A549 (cell line): ENCODE data around the gene AFAP1. TPM values are rescaled to one million over a fixed set of nuclear protein-coding genes. Genes with fewer than 3 reads are reported as not detected.

ENCODE experiments used
- ATAC-seq, 2 experiments: fragments of 200-7000 bp in 1 of 2; fragments of >200 bp in 1 of 2; cut with Nextera tagmentation in 1 of 2; cut with Tn5 transposase in 1 of 2; 3 replicates each; pipeline versions ENCODE4 v1.8.0 to v1.9.1; 2018 to 2020; ENCODE audit warnings: mild to moderate bottlenecking in 1 of 2, moderate library complexity in 1 of 2
- CTCF ChIA-PET: fragments of 300-600 bp; sonication (Branson Sonifier 250); formaldehyde crosslinking; extraction: SDS; loops from one replicate; lab custom pipeline; 2021; ENCODE audit warnings: antibody characterized with exemption, inconsistent platforms; lab: Yijun Ruan, JAX
- POLR2A ChIA-PET: fragments of 350-600 bp; formaldehyde crosslinking; extraction: SDS; loops from one replicate; lab custom pipeline; 2021; ENCODE audit warnings: antibody characterized with exemption, inconsistent platforms; lab: Yijun Ruan, JAX
- DNase-seq, 2 experiments: peaks; one replicate each; pipeline versions ENCODE4 v3.0.0 to v3.0.0-alpha.2; 2011 to 2016; ENCODE audit warnings: low read depth in 1 of 2, low spot score in 1 of 2
- FAIRE-seq: peaks from 2 replicates; lab custom pipeline; 2011; peaks lifted over from hg19 to GRCh38; lab: Jason Lieb, UNC
- H3K27ac ChIP-seq, 2 experiments: fragments of >200 bp; sonication (Bioruptor Twin); formaldehyde crosslinking; 3 replicates each; pipeline ENCODE4 v1.5.1; 2016 to 2017
- H3K4me1 ChIP-seq: fragments of >200 bp; sonication (Bioruptor Twin); formaldehyde crosslinking; 3 replicates; pipeline ENCODE4 v1.6.1; 2016
- H3K4me2 ChIP-seq: fragments of >200 bp; sonication (Bioruptor Twin); formaldehyde crosslinking; 3 replicates; pipeline ENCODE4 v1.6.1; 2016
- H3K4me3 ChIP-seq: fragments of >200 bp; sonication (Bioruptor Twin); formaldehyde crosslinking; 3 replicates; pipeline ENCODE4 v1.5.1; 2016
- H3K9me3 ChIP-seq: fragments of >200 bp; sonication (Bioruptor Twin); formaldehyde crosslinking; 3 replicates; pipeline ENCODE4 v1.6.1; 2016
- BCL3 ChIP-seq: fragments of >200 bp; sonication (Bioruptor Twin); formaldehyde crosslinking; IDR thresholded peaks from 3 replicates; pipeline ENCODE4 v1.6.1; 2016
- BHLHE40 ChIP-seq: IDR thresholded peaks from 2 replicates; pipeline ENCODE4 v1.6.1; 2012; ENCODE audit warnings: low read depth, low read length, inconsistent platforms
- CBX2 ChIP-seq: fragments of 200-600 bp; sonication (generic); IDR thresholded peaks from 2 replicates; pipeline ENCODE4 v1.6.1; 2016; ENCODE audit warnings: low read depth, mild to moderate bottlenecking, borderline replicate concordance
- CBX8 ChIP-seq: fragments of 200-600 bp; sonication (generic); IDR thresholded peaks from 2 replicates; pipeline ENCODE4 v1.6.1; 2016
- CEBPB ChIP-seq, 2 experiments: fragments of >200 bp in 1 of 2; sonication (Bioruptor Twin) in 1 of 2; formaldehyde crosslinking in 1 of 2; IDR thresholded peaks; 2 replicates each; pipeline ENCODE4 v1.6.1; 2012 to 2016
- CTCF ChIP-seq: fragments of >200 bp; sonication (Bioruptor Twin); formaldehyde crosslinking; IDR thresholded peaks from 3 replicates; pipeline ENCODE4 v1.5.1; 2016
- EHF ChIP-seq: fragments of 250-450 bp; sonication (Bioruptor Pico); IDR thresholded peaks from 2 replicates; pipeline ENCODE4 v1.5.0; 2020; ENCODE audit warnings: mild to moderate bottlenecking
- EHMT2 ChIP-seq: fragments of 200-600 bp; sonication (generic); IDR thresholded peaks from 2 replicates; pipeline ENCODE4 v1.6.1; 2016; ENCODE audit warnings: antibody characterized with exemption, low read depth, mild to moderate bottlenecking, moderate library complexity
- ELK1 ChIP-seq: fragments of 150-350 bp; IDR thresholded peaks from 2 replicates; pipeline ENCODE4 v1.6.1; 2014; ENCODE audit warnings: low read depth, mild to moderate bottlenecking, low read length
- FOSB ChIP-seq: fragments of 250-450 bp; sonication (Bioruptor Pico); IDR thresholded peaks from 2 replicates; pipeline ENCODE4 v1.5.0; 2020; ENCODE audit warnings: mild to moderate bottlenecking, moderate library complexity
- FOXS1 ChIP-seq: fragments of 250-450 bp; sonication (Bioruptor Pico); IDR thresholded peaks from 2 replicates; pipeline ENCODE4 v1.5.0; 2020; ENCODE audit warnings: mild to moderate bottlenecking, moderate library complexity
- GATA3 ChIP-seq: IDR thresholded peaks from 2 replicates; pipeline ENCODE4 v1.6.1; 2012; ENCODE audit warnings: borderline replicate concordance
- HOXB5 ChIP-seq: fragments of 250-450 bp; sonication (Bioruptor Pico); IDR thresholded peaks from 2 replicates; pipeline ENCODE4 v1.5.0; 2020; ENCODE audit warnings: mild to moderate bottlenecking, moderate library complexity
- JUNB ChIP-seq: fragments of >200 bp; sonication (Bioruptor Twin); formaldehyde crosslinking; IDR thresholded peaks from 2 replicates; pipeline ENCODE4 v1.6.1; 2016
- KDM1A ChIP-seq: fragments of 200-600 bp; sonication (generic); IDR thresholded peaks from 2 replicates; pipeline ENCODE4 v1.6.1; 2016; ENCODE audit warnings: low read depth, mild to moderate bottlenecking
- MAFK ChIP-seq: fragments of 450-650 bp; IDR thresholded peaks from 2 replicates; pipeline ENCODE4 v1.6.1; 2014; ENCODE audit not compliant: partially characterized antibody
- NFE2L2 ChIP-seq: fragments of 150-350 bp; conservative IDR thresholded peaks from 2 replicates; pipeline ENCODE4 v1.6.1; 2014; ENCODE audit warnings: low read length
- NR3C1 ChIP-seq: fragments of >200 bp; sonication (Bioruptor Twin); formaldehyde crosslinking; IDR thresholded peaks from 3 replicates; pipeline ENCODE4 v1.6.1; 2017
- POLR2A ChIP-seq: IDR thresholded peaks from 2 replicates; pipeline ENCODE4 v1.6.1; 2012; ENCODE audit warnings: mild to moderate bottlenecking, low read length
- RCOR1 ChIP-seq: fragments of 150-350 bp; IDR thresholded peaks from 2 replicates; pipeline ENCODE4 v1.6.1; 2014; ENCODE audit warnings: antibody characterized with exemption, low read length, low read depth
- REST ChIP-seq: fragments of 200-600 bp; sonication (generic); IDR thresholded peaks from 2 replicates; pipeline ENCODE4 v1.6.1; 2016; ENCODE audit warnings: antibody characterized with exemption, mild to moderate bottlenecking, moderate library complexity
- ZC3H11A ChIP-seq: fragments of 450-650 bp; IDR thresholded peaks from 2 replicates; pipeline ENCODE4 v1.6.1; 2014; ENCODE audit warnings: antibody characterized with exemption, mild to moderate bottlenecking
- ZNF302 ChIP-seq: fragments of 250-450 bp; sonication (Bioruptor Pico); IDR thresholded peaks from 2 replicates; pipeline ENCODE4 v1.9.0; 2021; ENCODE audit warnings: inconsistent platforms, mild to moderate bottlenecking, moderate library complexity
- ZSCAN20 ChIP-seq: fragments of 250-450 bp; sonication (Bioruptor Pico); IDR thresholded peaks from 2 replicates; pipeline ENCODE4 v1.8.0; 2022; ENCODE audit warnings: mild to moderate bottlenecking, moderate library complexity
- WGBS: methylation state at CpG from one replicate; pipeline ENCODE4 v1.1.6; 2017; ENCODE audit errors: missing lambda C conversion rate; 5-methylcytosine and 5-hydroxymethylcytosine counted together
- polyA plus RNA-seq, 4 experiments: library from polyadenylated mRNA; depleted of rRNA in 3 of 4; stranded (reverse); fragments of >200 nt; fragmentation: RNase III in 1 of 4; extraction: RNeasy Plus Mini Kit Qiagen cat#74134 plus additional on column Dnase treatment in 1 of 4; gene quantifications; 2 replicates in 3 of 4; 3 replicates in 1 of 4; pipeline ENCODE4 v1.2.3, GENCODE V29; 2011 to 2017
- TF ChIP-seq, protein P1 (sequence below): fragments of >200 bp; sonication (Bioruptor Twin); formaldehyde crosslinking; IDR thresholded peaks from 2 replicates; pipeline ENCODE4 v1.6.1; 2016
- TF ChIP-seq, protein P2 (sequence below): IDR thresholded peaks from 2 replicates; pipeline ENCODE4 v1.6.1; 2012; ENCODE audit warnings: low read depth, borderline replicate concordance

Gene AFAP1
- polyA plus RNA-seq, 2 of the 4 experiments (the other 2 are of a cell fraction): 25.4 to 29.6 TPM

DNA sequence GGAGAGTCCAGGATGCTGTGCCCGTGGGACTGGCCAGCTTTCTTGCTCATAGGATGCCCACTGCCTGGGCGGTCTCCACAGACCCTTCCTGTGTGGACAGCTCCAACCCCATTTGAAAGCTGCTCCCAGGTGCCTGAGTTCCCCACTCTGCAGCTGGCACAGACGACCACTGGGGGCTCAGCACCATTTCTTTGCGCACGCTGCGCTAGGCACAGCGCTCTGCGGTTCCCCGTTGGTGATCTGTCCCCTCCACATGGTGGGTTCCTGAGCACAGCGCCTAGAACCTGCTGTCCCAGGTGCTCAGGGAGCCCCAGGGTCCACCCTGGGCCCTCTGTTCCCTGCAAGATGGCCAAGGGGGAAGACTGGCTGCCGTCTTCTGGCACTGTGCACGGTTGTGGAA lies 45.4 kb upstream of the AFAP1 start:
- peaks cover 16% of the 10 kb centered on the region; the same call in 2 of the 3 replicates for H3K4me1 ChIP-seq

GRCh38 chr4:7984286-7984925 lies 44.7 kb upstream of the AFAP1 start:
- peak overlapping the region in 1 of 2 experiments; percentile 82; a peak in 3 of 6 replicates for H3K27ac ChIP-seq
- TF ChIP-seq CBX2 (no peak), ZSCAN20 (CRISPR knock-in tag) (no peak), CBX8 (no peak), ZC3H11A (no peak), CTCF (no peak), RCOR1 (no peak), EHF (CRISPR knock-in tag) (no peak), GATA3 (no peak), POLR2A (no peak), FOXS1 (CRISPR knock-in tag) (no peak), HOXB5 (CRISPR knock-in tag) (no peak), BCL3 (no peak), ZNF302 (CRISPR knock-in tag) (no peak), JUNB (no peak), MAFK (no peak)
- TF ChIP-seq, protein P1, sequence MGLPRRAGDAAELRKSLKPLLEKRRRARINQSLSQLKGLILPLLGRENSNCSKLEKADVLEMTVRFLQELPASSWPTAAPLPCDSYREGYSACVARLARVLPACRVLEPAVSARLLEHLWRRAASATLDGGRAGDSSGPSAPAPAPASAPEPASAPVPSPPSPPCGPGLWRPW: no peak
- WGBS: 89% methylated on average over 17 of the region's 31 CpGs
- no peak overlapping the region for H3K4me2 ChIP-seq
- ATAC-seq: no peak
- no peaks in the 10 kb centered on the region for H3K9me3 ChIP-seq
- ChIA-PET POLR2A (no interaction called here), CTCF (interaction anchor here (0.9 to 9.4 kb wide), 4 partner anchors 108 to 223 kb away, joined by 3 to 94 read pairs (median 12); no protein-coding TSS in a partner anchor)
- no peak overlapping the region for H3K4me3 ChIP-seq
- no peak for FAIRE-seq
- H3K4me1 ChIP-seq: peaks cover 22% of the 10 kb centered on the region; the same call in 2 of the 3 replicates
- DNase-seq: no peak

More for the DNA sequence above, 45.4 kb upstream of the AFAP1 start:
- Histone ChIP-seq H3K4me2 (no peak overlapping the region), H3K9me3 (no peaks in the 10 kb centered on the region), H3K4me3 (no peak overlapping the region)
- POLR2A ChIA-PET: no interaction called here
- FAIRE-seq (no peak), ATAC-seq (peak; percentile 35 to 52; a peak in 2 of 6 replicates), DNase-seq (no peak)
- 93% methylated on average over 10 of the region's 12 CpGs for WGBS
- no peak for TF ChIP-seq CEBPB (IDR thresholded peaks at IDR 0.05)
- TF ChIP-seq, all 56 proteins: peak for 0
- CTCF ChIA-PET: interaction anchor here (0.8 to 9.4 kb wide), 6 partner anchors 47 to 223 kb away, joined by 3 to 94 read pairs (median 4); no protein-coding TSS in a partner anchor
- H3K27ac ChIP-seq: peak overlapping the region in 1 of 2 experiments; percentile 82; a peak in 3 of 6 replicates

GRCh38 chr4:7983296-7983695 lies 43.6 kb upstream of the AFAP1 start:
- ATAC-seq (no peak), DNase-seq (no peak), FAIRE-seq (no peak)
- Histone ChIP-seq H3K4me1 (peaks cover 28% of the 10 kb centered on the region), H3K9me3 (no peaks in the 10 kb centered on the region), H3K4me2 (no peak overlapping the region), H3K4me3 (no peak overlapping the region), H3K27ac (no peak overlapping the region; a peak in 1 of 6 replicates)
- POLR2A ChIA-PET: no interaction called here
- TF ChIP-seq FOSB (CRISPR knock-in tag): no peak
- no peak for TF ChIP-seq NFE2L2
- TF ChIP-seq, protein P2, sequence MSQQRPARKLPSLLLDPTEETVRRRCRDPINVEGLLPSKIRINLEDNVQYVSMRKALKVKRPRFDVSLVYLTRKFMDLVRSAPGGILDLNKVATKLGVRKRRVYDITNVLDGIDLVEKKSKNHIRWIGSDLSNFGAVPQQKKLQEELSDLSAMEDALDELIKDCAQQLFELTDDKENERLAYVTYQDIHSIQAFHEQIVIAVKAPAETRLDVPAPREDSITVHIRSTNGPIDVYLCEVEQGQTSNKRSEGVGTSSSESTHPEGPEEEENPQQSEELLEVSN: no peak
- no peak for TF ChIP-seq ELK1
- no peak for TF ChIP-seq BHLHE40
- no peak for TF ChIP-seq EHMT2
- no peak for TF ChIP-seq NR3C1
- TF ChIP-seq KDM1A: no peak
- no peak for TF ChIP-seq ZC3H11A
- TF ChIP-seq ZSCAN20 (CRISPR knock-in tag): no peak
- no peak for TF ChIP-seq REST
- WGBS: 94% methylated on average over 17 of the region's 17 CpGs
- CTCF ChIA-PET: no interaction called here
